CD8-positive, alpha-beta memory T cell (primary cell): Measurements from ENCODE around the gene PGM3. TPM values are rescaled to one million over a fixed set of nuclear protein-coding genes. Genes with fewer than 3 reads are reported as not detected.

ENCODE experiments used
- CTCF ChIA-PET: fragments of 350-600 bp; sonication (Branson Sonifier 250); formaldehyde crosslinking; loops from one replicate; lab custom pipeline; 2021; ENCODE audit warnings: antibody characterized with exemption; lab: Charles Lee
- POLR2A ChIA-PET: fragments of 350-600 bp; sonication (Branson Sonifier 250); formaldehyde crosslinking; loops from one replicate; lab custom pipeline; 2021; ENCODE audit warnings: antibody characterized with exemption; lab: Charles Lee
- DNase-seq, 5 donors: peaks; one replicate each; pipeline versions ENCODE4 v3.0.0 to v3.0.0-alpha.2; 2020 to 2022; ENCODE audit warnings: mixed read lengths in 1 of 5
- H3K27ac ChIP-seq: one replicate; pipeline ENCODE4 v1.7.0; 2013; ENCODE audit warnings: low read depth, mild to moderate bottlenecking, low read length, moderate library complexity
- H3K27me3 ChIP-seq: 2 replicates; pipeline ENCODE4 v1.7.0; 2013; ENCODE audit warnings: low read length, mild to moderate bottlenecking; ENCODE audit not compliant: insufficient read depth, poor library complexity, severe bottlenecking
- H3K36me3 ChIP-seq: 2 replicates; pipeline ENCODE4 v1.7.0; 2013; ENCODE audit warnings: mild to moderate bottlenecking, low read length, moderate library complexity; ENCODE audit not compliant: insufficient read depth
- H3K4me1 ChIP-seq: 2 replicates; pipeline ENCODE4 v1.7.0; 2013; ENCODE audit warnings: mild to moderate bottlenecking, low read length, moderate library complexity; ENCODE audit not compliant: insufficient read depth
- H3K4me3 ChIP-seq: 2 replicates; pipeline ENCODE4 v1.7.0; 2013; ENCODE audit warnings: mild to moderate bottlenecking, low read length
- H3K9me3 ChIP-seq: 2 replicates; pipeline ENCODE4 v1.7.0; 2013; ENCODE audit warnings: mild to moderate bottlenecking, low read length
- H3K27ac Mint-ChIP-seq, 8 donors: one replicate each; pipeline ENCODE4 v1.8.0; 2020 to 2021; ENCODE audit warnings: mixed read lengths in 8 of 8, mild to moderate bottlenecking in 6 of 8, inconsistent platforms in 3 of 8, moderate library complexity in 3 of 8
- H3K27me3 Mint-ChIP-seq, 2 donors: one replicate each; pipeline ENCODE4 v1.8.0; 2020 to 2021; ENCODE audit warnings: mixed read lengths in 2 of 2, mild to moderate bottlenecking in 1 of 2, moderate library complexity in 1 of 2
- H3K36me3 Mint-ChIP-seq, 3 donors: one replicate each; pipeline ENCODE4 v1.8.0; 2020 to 2021; ENCODE audit warnings: mixed read lengths in 3 of 3, inconsistent platforms in 1 of 3, mild to moderate bottlenecking in 1 of 3
- H3K4me1 Mint-ChIP-seq, 3 donors: one replicate each; pipeline ENCODE4 v1.8.0; 2020 to 2021; ENCODE audit warnings: mixed read lengths in 3 of 3, inconsistent platforms in 1 of 3, mild to moderate bottlenecking in 1 of 3
- H3K4me3 Mint-ChIP-seq, 7 donors: one replicate each; pipeline ENCODE4 v1.8.0; 2020 to 2021; ENCODE audit warnings: mixed read lengths in 7 of 7, mild to moderate bottlenecking in 6 of 7, moderate library complexity in 4 of 7, inconsistent platforms in 2 of 7
- H3K9me3 Mint-ChIP-seq, 5 donors: one replicate each; pipeline ENCODE4 v1.8.0; 2020 to 2022; ENCODE audit warnings: mixed read lengths in 5 of 5, mild to moderate bottlenecking in 3 of 5, moderate library complexity in 2 of 5, inconsistent platforms in 1 of 5
- polyA plus RNA-seq: library from polyadenylated mRNA; unstranded; fragments of 300-500 nt; fragmentation: Illumina TruSeq; gene quantifications from one replicate; pipeline ENCODE4 v1.2.3, GENCODE V29; 2021
- total RNA-seq, 2 experiments: library from RNA; stranded (reverse); gene quantifications; one replicate each; pipeline ENCODE4 v1.2.3, GENCODE V29; 2021

Gene PGM3
- total and polyA plus RNA-seq, 3 experiments from 2014 or later = 10.8 to 19.8 (median 18.7) TPM

GRCh38 chr6:83127258-83127657 lies 65.8 kb downstream of the PGM3 start:
- no peaks in the 10 kb centered on the region for H3K9me3 Mint-ChIP-seq
- H3K27ac ChIP-seq = no peak overlapping the region
- DNase-seq = no peak
- H3K4me1 ChIP-seq = no peaks in the 10 kb centered on the region
- peak overlapping the region in 2 of 8 donors; percentile 31 to 74 for H3K27ac Mint-ChIP-seq
- CTCF ChIA-PET = no interaction called here
- POLR2A ChIA-PET = no interaction called here
- H3K27me3 ChIP-seq = no peaks in the 10 kb centered on the region
- H3K4me3 ChIP-seq = no peak overlapping the region
- peaks cover 18% of the 10 kb centered on the region for H3K36me3 ChIP-seq
- H3K4me3 Mint-ChIP-seq = no peak overlapping the region
- H3K4me1 Mint-ChIP-seq = no peaks in the 10 kb centered on the region
- H3K9me3 ChIP-seq = no peaks in the 10 kb centered on the region
- no peaks in the 10 kb centered on the region for H3K27me3 Mint-ChIP-seq
- H3K36me3 Mint-ChIP-seq = peaks cover 14 to 84% (median 33%) of the 10 kb centered on the region in 3 donors

- no peak overlapping the region for H3K4me3 Mint-ChIP-seq
- Histone ChIP-seq H3K4me3 (no peak overlapping the region), H3K9me3 (no peaks in the 10 kb centered on the region), H3K36me3 (peaks cover 18% of the 10 kb centered on the region), H3K27me3 (no peaks in the 10 kb centered on the region), H3K4me1 (no peaks in the 10 kb centered on the region), H3K27ac (no peak overlapping the region)
- no peaks in the 10 kb centered on the region for H3K9me3 Mint-ChIP-seq
- ChIA-PET CTCF (no interaction called here), POLR2A (no interaction called here)
- peaks cover 14 to 84% (median 32%) of the 10 kb centered on the region in 3 donors for H3K36me3 Mint-ChIP-seq
- no peak for DNase-seq
- H3K27ac Mint-ChIP-seq = peak overlapping the region in 3 of 8 donors; percentile 43 to 64 (median 47)
- H3K4me1 Mint-ChIP-seq = no peaks in the 10 kb centered on the region
- H3K27me3 Mint-ChIP-seq = no peaks in the 10 kb centered on the region
Observed at GRCh38 chr6:83126807-83127206, 66.3 kb downstream of the PGM3 start.

GRCh38 chr6:83126223-83126622 lies 66.8 kb downstream of the PGM3 start:
- CTCF ChIA-PET = no interaction called here
- Mint-ChIP-seq H3K4me3 (no peak overlapping the region), H3K4me1 (no peaks in the 10 kb centered on the region), H3K9me3 (no peaks in the 10 kb centered on the region), H3K27ac (peak overlapping the region in 3 of 8 donors; percentile 43 to 47 (median 44)), H3K27me3 (no peaks in the 10 kb centered on the region), H3K36me3 (peaks cover 14 to 82% (median 32%) of the 10 kb centered on the region in 3 donors)
- Histone ChIP-seq H3K27me3 (no peaks in the 10 kb centered on the region), H3K4me3 (no peak overlapping the region), H3K36me3 (peaks cover 18% of the 10 kb centered on the region), H3K27ac (no peak overlapping the region), H3K9me3 (no peaks in the 10 kb centered on the region), H3K4me1 (no peaks in the 10 kb centered on the region)
- no peak for DNase-seq
- POLR2A ChIA-PET = no interaction called here

GRCh38 chr6:83125425-83125824 lies 67.6 kb downstream of the PGM3 start:
- Mint-ChIP-seq H3K27me3 (no peaks in the 10 kb centered on the region), H3K36me3 (peaks cover 13 to 82% (median 28%) of the 10 kb centered on the region in 3 donors), H3K9me3 (no peaks in the 10 kb centered on the region), H3K4me3 (no peak overlapping the region), H3K4me1 (no peaks in the 10 kb centered on the region), H3K27ac (peak overlapping the region in 1 of 8 donors; percentile 54)
- Histone ChIP-seq H3K27ac (no peak overlapping the region), H3K27me3 (no peaks in the 10 kb centered on the region), H3K9me3 (no peaks in the 10 kb centered on the region), H3K4me1 (no peaks in the 10 kb centered on the region), H3K36me3 (peaks cover 23% of the 10 kb centered on the region), H3K4me3 (no peak overlapping the region)
- ChIA-PET POLR2A (no interaction called here), CTCF (interaction anchor here (1.0 kb wide), 1 partner anchor 58 kb away, joined by 3 read pairs; the partner anchor contains the start of gene DOP1A)
- no peak for DNase-seq

GRCh38 chr6:83124553-83124952 lies 68.5 kb downstream of the PGM3 start:
- Mint-ChIP-seq H3K9me3 (no peaks in the 10 kb centered on the region), H3K36me3 (peaks cover 11 to 79% (median 24%) of the 10 kb centered on the region in 3 donors), H3K4me3 (no peak overlapping the region), H3K27ac (peak overlapping the region in 3 of 8 donors; percentile 14 to 46 (median 20)), H3K4me1 (no peaks in the 10 kb centered on the region), H3K27me3 (no peaks in the 10 kb centered on the region)
- Histone ChIP-seq H3K27me3 (no peaks in the 10 kb centered on the region), H3K9me3 (no peaks in the 10 kb centered on the region), H3K27ac (no peak overlapping the region), H3K4me1 (no peaks in the 10 kb centered on the region), H3K36me3 (peaks cover 25% of the 10 kb centered on the region), H3K4me3 (no peak overlapping the region)
- ChIA-PET CTCF (interaction anchor here (1.0 kb wide), 1 partner anchor 57 kb away, joined by 3 read pairs; the partner anchor contains the start of gene DOP1A), POLR2A (no interaction called here)
- DNase-seq = no peak

- no peak for DNase-seq
- ChIA-PET CTCF (no interaction called here), POLR2A (no interaction called here)
- no peaks in the 10 kb centered on the region for H3K27me3 ChIP-seq
- H3K4me1 ChIP-seq = no peaks in the 10 kb centered on the region
- H3K36me3 Mint-ChIP-seq = peaks cover 6 to 51% (median 11%) of the 10 kb centered on the region in 3 donors
- H3K27me3 Mint-ChIP-seq = no peaks in the 10 kb centered on the region
- H3K4me1 Mint-ChIP-seq = no peaks in the 10 kb centered on the region
- no peak overlapping the region for H3K4me3 Mint-ChIP-seq
- peaks cover 16% of the 10 kb centered on the region for H3K36me3 ChIP-seq
- no peak overlapping the region for H3K27ac Mint-ChIP-seq
- no peaks in the 10 kb centered on the region for H3K9me3 Mint-ChIP-seq
- no peak overlapping the region for H3K27ac ChIP-seq
- H3K9me3 ChIP-seq = no peaks in the 10 kb centered on the region
- H3K4me3 ChIP-seq = no peak overlapping the region
Observed at GRCh38 chr6:83119742-83120300, 73.2 kb downstream of the PGM3 start.

GRCh38 chr6:83117802-83118201 lies 75.3 kb downstream of the PGM3 start:
- H3K4me1 Mint-ChIP-seq = no peaks in the 10 kb centered on the region
- H3K9me3 ChIP-seq = no peaks in the 10 kb centered on the region
- no peak for DNase-seq
- no peaks in the 10 kb centered on the region for H3K4me1 ChIP-seq
- POLR2A ChIA-PET = no interaction called here
- H3K27me3 Mint-ChIP-seq = no peaks in the 10 kb centered on the region
- no peaks in the 10 kb centered on the region for H3K27me3 ChIP-seq
- H3K27ac Mint-ChIP-seq = no peak overlapping the region
- CTCF ChIA-PET = no interaction called here
- no peak overlapping the region for H3K4me3 Mint-ChIP-seq
- peaks cover 0 to 46% (median 17%) of the 10 kb centered on the region in 3 donors for H3K36me3 Mint-ChIP-seq
- H3K36me3 ChIP-seq = peaks cover 12% of the 10 kb centered on the region
- H3K27ac ChIP-seq = no peak overlapping the region
- H3K4me3 ChIP-seq = no peak overlapping the region
- H3K9me3 Mint-ChIP-seq = no peaks in the 10 kb centered on the region
